GM12878 (cell line): ENCODE data around the gene ANOS1. TPM values are rescaled to one million over a fixed set of nuclear protein-coding genes. Genes with fewer than 3 reads are reported as not detected.

Experiments used
- ATAC-seq: fragments of 200-7000 bp; cut with Tn5 transposase; 3 replicates; pipeline ENCODE4 v1.9.1; 2020; ENCODE audit warnings: mild to moderate bottlenecking, moderate library complexity
- BruUV-seq: library from RNA; stranded (reverse); fragments of 400-500 nt; replicated peaks from 2 replicates; lab custom pipeline; 2021; lab: Mats Ljungman, UMichigan
- CTCF ChIA-PET: fragments of 300-600 bp; sonication (Branson Sonifier 250); formaldehyde crosslinking; extraction: SDS; loops from one replicate; lab custom pipeline; 2021; ENCODE audit warnings: inconsistent platforms; lab: Yijun Ruan, JAX
- POLR2A ChIA-PET: fragments of 350-600 bp; formaldehyde crosslinking; extraction: SDS; loops from one replicate; lab custom pipeline; 2021; ENCODE audit warnings: inconsistent platforms; lab: Charles Lee
- RAD21 ChIA-PET: fragments of 300-600 bp; sonication (Branson Sonifier 250); formaldehyde crosslinking; loops from one replicate; lab custom pipeline; 2023; ENCODE audit warnings: antibody characterized with exemption; ENCODE audit not compliant: unreplicated experiment; lab: Charles Lee
- SMC1A ChIA-PET: fragments of 300-600 bp; sonication (Branson Sonifier 250); formaldehyde crosslinking; loops from one replicate; lab custom pipeline; 2023; ENCODE audit not compliant: unreplicated experiment, uncharacterized antibody; lab: Charles Lee
- DNase-seq: peaks from one replicate; pipeline ENCODE4 v3.0.0-alpha.2; 2011; ENCODE audit warnings: low read depth, low spot score
- FAIRE-seq: peaks from 3 replicates; lab custom pipeline; 2011; peaks lifted over from hg19 to GRCh38; lab: Jason Lieb, UNC
- H2AFZ ChIP-seq: 2 replicates; pipeline ENCODE4 v1.6.0; 2011; ENCODE audit warnings: low read depth, low read length, control low read depth; ENCODE audit not compliant: control insufficient read depth
- H3K27ac ChIP-seq: 2 replicates; pipeline ENCODE4 v1.5.1; 2011; ENCODE audit warnings: control low read depth; ENCODE audit not compliant: control insufficient read depth, insufficient read depth
- H3K27me3 ChIP-seq, 2 experiments: replicated peaks in 1 of 2; 2 replicates each; pipeline versions ENCODE4 v1.6.0 to v1.6.1; 2011; ENCODE audit warnings: low read length in 1 of 2; ENCODE audit not compliant: control insufficient read depth in 2 of 2, insufficient read depth in 2 of 2
- H3K36me3 ChIP-seq, 2 experiments: 2 replicates each; pipeline ENCODE4 v1.5.1; 2011; ENCODE audit warnings: low read length in 1 of 2; ENCODE audit not compliant: control insufficient read depth in 2 of 2, insufficient read depth in 2 of 2
- H3K4me1 ChIP-seq: 2 replicates; pipeline ENCODE4 v1.6.1; 2011; ENCODE audit warnings: mild to moderate bottlenecking, low read length, moderate library complexity, mixed read lengths; ENCODE audit not compliant: control insufficient read depth, insufficient read depth
- H3K4me2 ChIP-seq: 2 replicates; pipeline ENCODE4 v1.6.0; 2011; ENCODE audit warnings: control low read depth; ENCODE audit not compliant: control insufficient read depth, insufficient read depth
- H3K4me3 ChIP-seq: fragments of 200-600 bp; sonication (generic); 2 replicates; pipeline ENCODE4 v1.5.1; 2016
- H3K79me2 ChIP-seq: 2 replicates; pipeline ENCODE4 v1.6.0; 2011; ENCODE audit warnings: low read length; ENCODE audit not compliant: control insufficient read depth, insufficient read depth
- H3K9ac ChIP-seq: 2 replicates; pipeline ENCODE4 v1.8.0; 2011; ENCODE audit warnings: low read length, control low read depth, mixed read lengths; ENCODE audit not compliant: control insufficient read depth, insufficient read depth
- H3K9me3 ChIP-seq: replicated peaks from 3 replicates; pipeline ENCODE4 v1.5.1; 2011; ENCODE audit warnings: mild to moderate bottlenecking, low read length; ENCODE audit not compliant: control insufficient read depth, insufficient read depth
- H4K20me1 ChIP-seq: 2 replicates; pipeline ENCODE4 v1.6.0; 2011; ENCODE audit not compliant: control insufficient read depth, insufficient read depth
- CBX5 ChIP-seq: sonication (generic); IDR thresholded peaks from 2 replicates; pipeline ENCODE4 v1.6.1; 2016; ENCODE audit warnings: low read depth, moderate library complexity, mild to moderate bottlenecking, inconsistent platforms
- GATAD2B ChIP-seq: fragments of 450-650 bp; conservative IDR thresholded peaks from 2 replicates; pipeline ENCODE4 v1.6.1; 2017; ENCODE audit warnings: low read depth, mild to moderate bottlenecking, moderate library complexity
- HDAC2 ChIP-seq: fragments of 200-600 bp; sonication (generic); IDR thresholded peaks from 2 replicates; pipeline ENCODE4 v1.6.1; 2017
- IRF3 ChIP-seq: fragments of 450-650 bp; IDR thresholded peaks from 2 replicates; pipeline ENCODE4 v1.6.1; 2014; ENCODE audit warnings: mild to moderate bottlenecking
- NBN ChIP-seq: fragments of 450-650 bp; IDR thresholded peaks from 2 replicates; pipeline ENCODE4 v1.6.1; 2016
- PBX3 ChIP-seq: IDR thresholded peaks from 2 replicates; pipeline ENCODE4 v1.6.1; 2011; ENCODE audit warnings: mild to moderate bottlenecking, low read depth, low read length, moderate library complexity; ENCODE audit not compliant: insufficient replicate concordance
- STAT3 ChIP-seq: IDR thresholded peaks from 2 replicates; pipeline ENCODE4 v1.6.1; 2011; ENCODE audit warnings: low read depth, low read length, improper control_type of control experiment
- SUPT20H ChIP-seq: IDR thresholded peaks from 2 replicates; pipeline ENCODE4 v1.6.1; 2011; ENCODE audit warnings: low read depth, mild to moderate bottlenecking, low read length, moderate library complexity, borderline replicate concordance; ENCODE audit not compliant: control insufficient read depth
- TBL1XR1 ChIP-seq: IDR thresholded peaks from 2 replicates; pipeline ENCODE4 v1.6.1; 2012; ENCODE audit warnings: low read depth, low read length, improper control_type of control experiment
- YBX1 ChIP-seq: fragments of 450-650 bp; IDR thresholded peaks from 2 replicates; pipeline ENCODE4 v1.6.1; 2016; ENCODE audit warnings: antibody characterized with exemption
- WGBS: methylation state at CpG from one replicate; pipeline ENCODE4 v1.1.6; 2016; ENCODE audit warnings: low lambda C conversion rate; ENCODE audit not compliant: insufficient replicate concordance, insufficient coverage; ENCODE audit errors: missing lambda C conversion rate; 5-methylcytosine and 5-hydroxymethylcytosine counted together
- in situ Hi-C: fragments of 300-500 bp; cut with MboI; formaldehyde crosslinking; loops from 9 replicates; pipeline ENCODE4 v1.14.3; 2018; ENCODE audit warnings: mixed read lengths
- intact Hi-C: fragments of 100-400 bp; cut with micrococcal nuclease; formaldehyde crosslinking; loops from one replicate; pipeline ENCODE4 v1.14.2; 2022; ENCODE audit not compliant: unreplicated experiment
- polyA plus RNA-seq, 11 experiments: library from polyadenylated mRNA; depleted of rRNA in 4 of 11; unstranded in 6 of 11; stranded (reverse) in 5 of 11; fragments of >200 nt; fragmentation: Nextera tagmentation in 4 of 11; fragmentation: Illumina TruSeq in 1 of 11; extraction: Ambion mirVana in 4 of 11; extraction: Trizol in 1 of 11; gene quantifications; 1 replicate in 1 of 11; 2 replicates in 10 of 11; pipeline versions ENCODE4 v1.2.1 to v1.2.3, GENCODE V29; 2011 to 2016; ENCODE audit warnings: inconsistent platforms in 2 of 11, missing spikeins in 2 of 11, low read depth in 1 of 11
- total RNA-seq, 4 experiments: library from RNA; depleted of rRNA in 3 of 4; stranded (reverse); fragments of >200 nt in 3 of 4; fragmentation: Illumina TruSeq in 1 of 4; extraction: Trizol in 1 of 4; gene quantifications; 2 replicates each; pipeline versions ENCODE4 v1.2.1 to v1.2.3, GENCODE V29; 2013 to 2021

ANOS1 gene
- total and polyA plus RNA-seq, 10 of the 15 experiments (the other 5 are each of a cell fraction or from before 2014, with no cell fraction given), result under 0.01 to 4.0 (median 0.03) TPM; not detected in 3

GRCh38 chrX:8730812-8731558 is 952 bp downstream of the ANOS1 start:
- no peaks in the 10 kb centered on the region for H3K4me1 ChIP-seq
- no peak for FAIRE-seq
- in situ Hi-C loops (no loop called here), intact Hi-C loops (no loop called here)
- TF ChIP-seq NBN (no peak), TBL1XR1 (no peak), SUPT20H (no peak), IRF3 (no peak), HDAC2 (no peak), PBX3 (no peak), GATAD2B (no peak), CBX5 (no peak), YBX1 (no peak), STAT3 (no peak)
- RAD21 ChIA-PET, result no interaction called here
- H3K27ac ChIP-seq, result no peak overlapping the region
- no TSS peak for BruUV-seq
- POLR2A ChIA-PET, result no interaction called here
- H3K9ac ChIP-seq, result no peak overlapping the region
- SMC1A ChIA-PET, result no interaction called here
- H4K20me1 ChIP-seq, result no peaks in the 10 kb centered on the region
- no peak for DNase-seq
- no peak overlapping the region for H2AFZ ChIP-seq
- WGBS, result 13% methylated on average over 61 of the region's 69 CpGs
- H3K4me2 ChIP-seq, result no peak overlapping the region
- ATAC-seq, result no peak
- H3K27me3 ChIP-seq, result peaks cover 3 to 4% of the 10 kb centered on the region in 2 experiments
- H3K4me3 ChIP-seq, result no peak overlapping the region
- no peaks in the 10 kb centered on the region for H3K79me2 ChIP-seq
- CTCF ChIA-PET, result no interaction called here
- no peaks in the 10 kb centered on the region for H3K36me3 ChIP-seq
- H3K9me3 ChIP-seq, result no peaks in the 10 kb centered on the region
